ENCODE measurements around the gene RAB41. TPM values are rescaled to one million over a fixed set of nuclear protein-coding genes. Genes with fewer than 3 reads are reported as not detected.

The RAB41 gene
- total and polyA plus RNA-seq, 2 donors (not counting 1 experiment from before 2014, with no cell fraction given) = not detected

- H4K20me1 ChIP-seq (ENCODE audit: control insufficient read depth, extremely low read depth, insufficient read depth, low read length) = no peaks in the 10 kb centered on the region
- no peaks in the 10 kb centered on the region for H3K9me3 ChIP-seq (ENCODE audit: control insufficient read depth, insufficient read depth, low read depth, low read length)
- H3K4me1 ChIP-seq (ENCODE audit: control insufficient read depth, extremely low read depth, insufficient read depth, low read length) = no peaks in the 10 kb centered on the region
- H3K4me2 ChIP-seq (ENCODE audit: extremely low read depth, insufficient read depth, low read length) = no peak overlapping the region
- H2AFZ ChIP-seq (ENCODE audit: low read length) = no peak overlapping the region
- H3K79me2 ChIP-seq (ENCODE audit: control insufficient read depth, insufficient read depth, low read length) = no peaks in the 10 kb centered on the region
- no peaks in the 10 kb centered on the region for H3K27me3 ChIP-seq (ENCODE audit: control insufficient read depth, insufficient read depth, low read length)
- H3K9ac ChIP-seq (ENCODE audit: insufficient read depth, low read length) = no peak overlapping the region
- no peak for TF ChIP-seq CTCF (conservative IDR thresholded peaks at IDR 0.05 in 1 of 2, IDR thresholded peaks at IDR 0.05 in 1 of 2; ENCODE audit: low read depth in 1 of 2, low read length in 2 of 2)
- TF ChIP-seq EZH2 (IDR thresholded peaks at IDR 0.05; ENCODE audit: low read length, missing control alignments) = no peak
- DNase-seq (ENCODE audit: low read depth in 2 of 2) = peak in 1 of 2 donors; percentile 27
- no peaks in the 10 kb centered on the region for H3K36me3 ChIP-seq (ENCODE audit: control insufficient read depth, insufficient read depth, low read length)
- H3K4me3 ChIP-seq (replicated peaks in 1 of 4; ENCODE audit: control extremely low read depth in 1 of 4, insufficient read depth in 1 of 4, low read depth in 3 of 4, low read length in 4 of 4) = no peak overlapping the region
- H3K27ac ChIP-seq (ENCODE audit: insufficient read depth, low read length) = no peak overlapping the region
Observed at GRCh38 chrX:70324326-70324725, 42.4 kb downstream of the RAB41 start.

GRCh38 chrX:70331161-70331560 is 49.2 kb downstream of the RAB41 start:
- H3K4me3 ChIP-seq (replicated peaks in 1 of 4; ENCODE audit: control extremely low read depth in 1 of 4, insufficient read depth in 1 of 4, low read depth in 3 of 4, low read length in 4 of 4) = no peak overlapping the region
- no peaks in the 10 kb centered on the region for H3K27me3 ChIP-seq (ENCODE audit: control insufficient read depth, insufficient read depth, low read length)
- peak in 1 of 2 donors; percentile 23 for DNase-seq (ENCODE audit: low read depth in 2 of 2)
- H3K27ac ChIP-seq (ENCODE audit: insufficient read depth, low read length) = no peak overlapping the region
- H3K4me1 ChIP-seq (ENCODE audit: control insufficient read depth, extremely low read depth, insufficient read depth, low read length) = no peaks in the 10 kb centered on the region
- TF ChIP-seq EZH2 (IDR thresholded peaks at IDR 0.05; ENCODE audit: low read length, missing control alignments) (no peak), CTCF (conservative IDR thresholded peaks at IDR 0.05 in 1 of 2, IDR thresholded peaks at IDR 0.05 in 1 of 2; ENCODE audit: low read depth in 1 of 2, low read length in 2 of 2) (no peak)
- H2AFZ ChIP-seq (ENCODE audit: low read length) = no peak overlapping the region
- no peak overlapping the region for H3K4me2 ChIP-seq (ENCODE audit: extremely low read depth, insufficient read depth, low read length)
- no peaks in the 10 kb centered on the region for H3K36me3 ChIP-seq (ENCODE audit: control insufficient read depth, insufficient read depth, low read length)
- H3K79me2 ChIP-seq (ENCODE audit: control insufficient read depth, insufficient read depth, low read length) = no peaks in the 10 kb centered on the region
- no peak overlapping the region for H3K9ac ChIP-seq (ENCODE audit: insufficient read depth, low read length)
- no peaks in the 10 kb centered on the region for H4K20me1 ChIP-seq (ENCODE audit: control insufficient read depth, extremely low read depth, insufficient read depth, low read length)
- H3K9me3 ChIP-seq (ENCODE audit: control insufficient read depth, insufficient read depth, low read depth, low read length) = no peaks in the 10 kb centered on the region

GRCh38 chrX:70332600-70332999 is 50.6 kb downstream of the RAB41 start:
- no peak for DNase-seq (ENCODE audit: low read depth in 2 of 2)
- Histone ChIP-seq H3K27ac (ENCODE audit: insufficient read depth, low read length) (no peak overlapping the region), H3K9me3 (ENCODE audit: control insufficient read depth, insufficient read depth, low read depth, low read length) (no peaks in the 10 kb centered on the region), H3K4me3 (replicated peaks in 1 of 4; ENCODE audit: control extremely low read depth in 1 of 4, insufficient read depth in 1 of 4, low read depth in 3 of 4, low read length in 4 of 4) (no peak overlapping the region), H3K79me2 (ENCODE audit: control insufficient read depth, insufficient read depth, low read length) (no peaks in the 10 kb centered on the region), H3K9ac (ENCODE audit: insufficient read depth, low read length) (no peak overlapping the region), H3K4me1 (ENCODE audit: control insufficient read depth, extremely low read depth, insufficient read depth, low read length) (no peaks in the 10 kb centered on the region), H3K27me3 (ENCODE audit: control insufficient read depth, insufficient read depth, low read length) (no peaks in the 10 kb centered on the region), H3K4me2 (ENCODE audit: extremely low read depth, insufficient read depth, low read length) (no peak overlapping the region), H4K20me1 (ENCODE audit: control insufficient read depth, extremely low read depth, insufficient read depth, low read length) (no peaks in the 10 kb centered on the region), H3K36me3 (ENCODE audit: control insufficient read depth, insufficient read depth, low read length) (no peaks in the 10 kb centered on the region), H2AFZ (ENCODE audit: low read length) (no peak overlapping the region)
- TF ChIP-seq EZH2 (IDR thresholded peaks at IDR 0.05; ENCODE audit: low read length, missing control alignments) (no peak), CTCF (conservative IDR thresholded peaks at IDR 0.05 in 1 of 2, IDR thresholded peaks at IDR 0.05 in 1 of 2; ENCODE audit: low read depth in 1 of 2, low read length in 2 of 2) (peak in 1 of 2 donors; percentile 20)

Other genes with a start within 250 kb of the RAB41 start
- not detected in 2 replicates for gene AWAT2, start 232.2 kb upstream of the RAB41 start, total RNA-seq
- gene AWAT2, start 232.2 kb upstream of the RAB41 start, polyA plus RNA-seq = 0.07 TPM in 1 of 2 replicates, not detected in the other
- not detected in 2 replicates for gene OTUD6A, start 219.7 kb upstream of the RAB41 start, total RNA-seq
- not detected in 2 replicates for gene OTUD6A, start 219.7 kb upstream of the RAB41 start, polyA plus RNA-seq
- 81.1 and 154 TPM in 2 replicates for gene IGBP1, start 148.7 kb upstream of the RAB41 start, total RNA-seq
- gene IGBP1, start 148.7 kb upstream of the RAB41 start, polyA plus RNA-seq = 60.7 and 67.2 TPM in 2 replicates
- not detected in 2 replicates for gene DGAT2L6, start 104.7 kb upstream of the RAB41 start, total RNA-seq
- not detected in 2 replicates for gene DGAT2L6, start 104.7 kb upstream of the RAB41 start, polyA plus RNA-seq
- gene AWAT1, start 47.5 kb upstream of the RAB41 start, total RNA-seq = not detected in 2 replicates
- not detected in 2 replicates for gene AWAT1, start 47.5 kb upstream of the RAB41 start, polyA plus RNA-seq
- gene P2RY4, start 22.0 kb upstream of the RAB41 start, total RNA-seq = under 0.01 TPM in 2 replicates
- gene P2RY4, start 22.0 kb upstream of the RAB41 start, polyA plus RNA-seq = 0.05 TPM in 1 of 2 replicates, not detected in the other
- not detected in 2 replicates for gene ARR3, start 13.8 kb upstream of the RAB41 start, total RNA-seq
- gene ARR3, start 13.8 kb upstream of the RAB41 start, polyA plus RNA-seq = not detected in 2 replicates
- gene PDZD11, start 7.8 kb downstream of the RAB41 start, total RNA-seq = 45.7 and 53.3 TPM in 2 replicates
- 142 and 143 TPM in 2 replicates for gene PDZD11, start 7.8 kb downstream of the RAB41 start, polyA plus RNA-seq
- gene KIF4A, start 7.9 kb downstream of the RAB41 start, total RNA-seq = 1.8 and 5.6 TPM in 2 replicates
- 7.1 and 23.0 TPM in 2 replicates for gene KIF4A, start 7.9 kb downstream of the RAB41 start, polyA plus RNA-seq
- not detected in 2 replicates for gene GDPD2, start 141.1 kb downstream of the RAB41 start, total RNA-seq
- not detected in 2 replicates for gene GDPD2, start 141.1 kb downstream of the RAB41 start, polyA plus RNA-seq
- gene DLG3, start 162.7 kb downstream of the RAB41 start, total RNA-seq = 20.0 and 24.6 TPM in 2 replicates
- gene DLG3, start 162.7 kb downstream of the RAB41 start, polyA plus RNA-seq = 20.6 and 21.0 TPM in 2 replicates

Data from fibroblast of lung (primary cell).